Skin of body (tissue), 2 donors: ENCODE results near the gene ZNF200. TPM values are rescaled to one million over a fixed set of nuclear protein-coding genes. Genes with fewer than 3 reads are reported as not detected.
"Not testable (repeated sequence)": the region's sequence is repeated elsewhere in the genome, so short reads cannot be mapped to it uniquely, and the experiment has no call there.

Experiments used
- DNase-seq: peaks from one replicate; lab custom pipeline; 2025; lab: John Stamatoyannopoulos, UW
- total RNA-seq: library from RNA; depleted of rRNA; stranded (reverse); fragments of >200 nt; gene quantifications from one replicate; pipeline ENCODE4 v1.2.3, GENCODE V29; 2014

ZNF200 gene, protein sequence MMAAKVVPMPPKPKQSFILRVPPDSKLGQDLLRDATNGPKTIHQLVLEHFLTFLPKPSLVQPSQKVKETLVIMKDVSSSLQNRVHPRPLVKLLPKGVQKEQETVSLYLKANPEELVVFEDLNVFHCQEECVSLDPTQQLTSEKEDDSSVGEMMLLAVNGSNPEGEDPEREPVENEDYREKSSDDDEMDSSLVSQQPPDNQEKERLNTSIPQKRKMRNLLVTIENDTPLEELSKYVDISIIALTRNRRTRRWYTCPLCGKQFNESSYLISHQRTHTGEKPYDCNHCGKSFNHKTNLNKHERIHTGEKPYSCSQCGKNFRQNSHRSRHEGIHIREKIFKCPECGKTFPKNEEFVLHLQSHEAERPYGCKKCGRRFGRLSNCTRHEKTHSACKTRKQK
- total RNA-seq: 5.6 TPM

DNA sequence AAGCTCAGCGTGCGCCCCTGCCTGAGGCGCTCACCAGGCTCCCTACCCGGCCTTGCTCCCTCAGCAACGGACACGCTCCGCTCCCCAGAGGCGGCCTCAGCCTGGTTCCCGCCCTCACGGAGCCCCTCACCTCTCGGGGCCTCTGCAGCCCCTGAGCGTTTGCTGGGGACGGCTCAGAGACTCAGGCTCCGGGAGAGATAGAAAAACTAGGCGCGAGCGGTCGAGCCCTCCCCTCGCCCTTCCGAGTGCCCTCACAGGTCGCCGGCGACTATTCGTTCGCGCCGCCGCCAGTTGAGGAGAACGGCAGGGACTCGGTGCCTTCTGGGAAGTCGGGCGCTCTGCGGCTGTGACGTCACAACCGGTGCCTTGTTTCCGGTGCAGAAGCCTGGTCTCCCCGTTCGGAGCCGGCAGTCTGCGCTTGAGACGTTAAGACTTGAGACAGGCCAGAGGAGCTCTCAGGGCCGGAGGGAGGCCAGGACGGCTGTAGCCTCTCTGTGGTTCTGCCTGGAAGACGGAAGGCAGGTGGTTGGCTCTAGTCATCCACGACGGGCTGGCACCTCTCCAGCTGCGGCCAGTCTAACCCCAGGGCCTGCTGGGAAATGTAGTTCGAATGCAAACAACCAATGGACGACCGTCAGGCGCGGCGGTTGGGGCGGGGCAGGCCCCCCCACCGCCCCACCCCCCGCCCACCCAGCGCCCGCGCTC is at the start of gene ZNF200:
Gene ZNF200, minus strand, starts transcription at position 302 of the 705 bp plus-strand sequence. CDS start 1,403 bp downstream, outside the sequence.
- DNase-seq: peak; percentile 91

DNA sequence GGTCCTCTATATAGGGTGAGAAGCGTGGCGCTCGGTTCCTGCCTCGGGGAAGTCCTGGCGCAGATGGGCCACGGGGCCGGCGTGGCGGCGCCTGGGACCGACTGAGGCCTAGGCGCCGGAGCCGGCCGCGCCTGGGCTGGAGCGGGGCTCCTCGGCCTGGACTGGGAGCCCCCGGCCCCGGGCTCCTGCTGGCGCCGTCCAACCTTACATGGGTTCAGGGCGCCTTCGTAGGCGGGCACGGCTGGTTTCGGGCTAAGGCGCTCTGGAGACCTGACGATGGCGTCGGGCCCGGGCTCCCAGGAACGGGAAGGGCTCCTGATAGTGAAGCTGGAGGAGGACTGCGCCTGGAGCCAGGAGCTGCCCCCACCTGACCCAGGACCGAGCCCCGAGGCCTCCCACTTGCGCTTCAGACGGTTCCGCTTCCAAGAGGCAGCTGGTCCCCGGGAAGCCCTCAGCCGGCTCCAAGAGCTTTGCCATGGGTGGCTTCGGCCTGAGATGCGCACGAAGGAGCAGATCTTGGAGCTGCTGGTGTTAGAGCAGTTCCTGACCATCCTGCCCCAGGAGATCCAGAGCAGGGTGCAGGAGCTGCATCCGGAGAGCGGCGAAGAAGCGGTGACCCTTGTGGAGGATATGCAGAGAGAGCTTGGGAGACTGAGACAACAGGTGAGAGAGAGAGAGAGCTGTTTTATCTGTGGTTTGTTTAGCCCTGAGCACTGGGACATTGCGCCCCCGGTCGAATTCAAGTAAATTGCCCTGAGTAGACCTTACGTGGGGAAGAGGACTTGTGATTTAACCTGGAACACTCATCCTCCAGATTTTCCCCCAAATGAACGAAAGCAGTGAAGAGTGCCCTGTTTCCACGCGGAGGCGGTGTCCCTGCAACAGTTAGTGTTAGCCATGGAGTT is 48.8 kb upstream of the ZNF200 start:
- no peak for DNase-seq

DNA sequence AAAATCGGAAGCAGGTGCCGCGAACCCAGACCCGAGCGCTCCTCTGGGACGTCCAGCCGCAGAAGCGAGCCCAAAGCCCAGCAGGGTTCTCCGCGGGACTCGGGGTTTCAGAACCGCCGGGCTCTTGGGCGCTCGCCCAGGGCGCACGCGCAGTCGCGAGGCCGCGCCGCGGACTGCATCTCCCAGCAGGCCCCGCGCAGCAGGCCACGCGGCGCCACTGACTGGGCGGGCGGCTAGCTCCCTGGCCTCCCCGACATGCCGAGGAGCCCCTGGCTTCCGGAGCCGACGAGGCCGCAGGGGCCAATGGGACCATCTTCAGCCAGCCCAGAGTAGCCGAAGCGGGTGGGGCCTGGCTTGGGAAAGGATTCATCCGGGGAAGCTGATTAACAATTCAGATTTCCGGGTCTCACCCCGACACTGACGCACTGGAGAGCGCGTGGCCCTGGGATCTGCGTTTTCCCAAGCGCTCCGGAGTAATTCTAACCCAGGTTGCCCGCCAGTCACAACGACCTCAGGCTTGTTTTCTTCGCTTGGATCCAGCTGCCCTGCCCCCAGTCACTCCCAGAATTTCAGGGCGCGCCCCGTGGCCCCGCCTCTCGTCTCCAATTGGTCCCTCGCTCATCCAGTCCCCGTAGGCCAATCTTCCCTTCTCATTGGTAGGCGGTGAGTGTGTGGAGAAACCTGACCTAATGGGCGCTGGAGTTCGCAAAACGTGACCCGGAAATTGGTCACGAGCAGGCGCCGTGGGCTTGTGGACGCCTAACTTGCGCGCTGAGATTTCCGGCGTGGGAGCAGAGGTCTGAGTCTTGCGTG is 48.0 kb upstream of the ZNF200 start, which contains the start of gene ZNF263:
Gene ZNF263, plus strand, starts transcription at position 762 of the 813 bp plus-strand sequence. CDS start 328 bp downstream, outside the sequence.
- peak; percentile 99 for DNase-seq

DNA sequence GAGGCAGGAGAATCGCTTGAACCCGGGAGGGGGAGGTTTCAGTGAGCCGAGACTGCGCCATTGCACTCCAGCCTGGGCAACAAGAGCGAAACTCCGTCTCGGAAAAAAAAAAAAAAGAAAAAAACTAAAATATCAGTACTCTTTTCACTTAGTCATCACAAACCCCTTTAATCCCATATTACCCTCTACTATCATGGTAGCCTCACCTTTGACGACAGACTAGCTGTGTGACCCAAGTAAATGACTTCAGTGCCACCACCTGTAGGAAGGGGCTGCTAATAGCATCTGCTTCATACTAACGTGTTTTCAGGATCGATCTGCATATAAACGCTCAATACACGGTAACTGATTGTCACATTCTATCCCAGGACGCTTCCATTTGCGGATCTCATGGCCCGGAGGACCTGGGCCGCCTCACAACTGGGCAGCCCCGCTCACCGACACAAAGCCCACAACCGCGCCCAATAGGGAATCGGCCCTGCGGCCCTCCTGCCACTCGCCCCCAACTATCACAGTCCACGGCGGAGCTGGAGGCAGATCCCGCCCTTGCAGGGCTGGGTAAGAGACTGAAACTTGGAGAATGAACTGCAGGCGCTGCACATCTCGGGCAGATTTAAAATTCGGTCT is 47.3 kb upstream of the ZNF200 start:
- peak; percentile 68 for DNase-seq

DNA sequence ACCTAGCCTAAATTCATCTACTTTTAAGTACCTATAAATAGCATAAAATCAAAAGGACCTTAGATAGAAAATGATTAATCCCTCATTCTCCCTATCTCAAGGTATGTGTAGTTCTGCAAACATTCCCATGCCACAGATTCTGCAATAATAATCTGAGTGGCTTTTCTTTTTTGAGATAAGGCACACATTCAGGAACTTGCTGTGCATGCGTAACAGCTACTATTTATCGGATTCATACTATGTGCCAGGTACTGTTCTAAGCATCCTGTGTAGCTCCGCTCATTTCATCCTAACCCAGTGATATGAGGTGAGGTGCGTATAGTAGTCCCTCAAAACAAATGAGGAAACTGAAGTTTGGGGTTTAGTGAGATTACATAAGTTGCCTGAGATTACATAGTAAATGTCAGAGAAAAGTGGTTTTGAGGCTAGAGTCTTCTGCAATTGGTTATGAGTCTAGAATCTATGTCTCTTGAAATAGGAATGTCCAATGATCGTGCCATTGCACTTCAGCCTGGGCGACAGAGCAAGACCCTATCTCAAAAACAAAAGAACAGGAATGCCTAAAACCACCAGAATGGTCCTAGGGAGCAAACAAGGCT is 46.4 kb upstream of the ZNF200 start:
- no peak for DNase-seq

DNA sequence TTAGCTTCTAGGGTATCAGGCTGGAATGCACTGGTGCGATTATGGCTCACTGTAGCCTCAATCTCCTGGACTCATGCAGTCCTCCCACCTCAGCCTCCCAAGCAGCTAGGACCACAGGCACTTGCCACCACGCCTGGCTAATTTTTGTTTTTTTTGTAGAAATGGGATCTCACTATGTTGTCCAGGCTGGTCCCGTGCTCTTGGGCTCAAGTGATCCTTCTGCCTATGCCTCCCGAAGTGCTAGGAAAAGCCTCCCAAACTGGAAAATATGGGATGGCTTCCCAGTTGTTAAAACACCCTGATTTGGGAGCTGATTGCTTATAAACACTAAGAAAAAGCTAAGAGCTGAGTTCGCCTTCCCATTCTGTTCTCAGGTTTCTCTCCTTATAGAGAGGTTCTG is 41.7 kb upstream of the ZNF200 start:
- DNase-seq: no peak

DNA sequence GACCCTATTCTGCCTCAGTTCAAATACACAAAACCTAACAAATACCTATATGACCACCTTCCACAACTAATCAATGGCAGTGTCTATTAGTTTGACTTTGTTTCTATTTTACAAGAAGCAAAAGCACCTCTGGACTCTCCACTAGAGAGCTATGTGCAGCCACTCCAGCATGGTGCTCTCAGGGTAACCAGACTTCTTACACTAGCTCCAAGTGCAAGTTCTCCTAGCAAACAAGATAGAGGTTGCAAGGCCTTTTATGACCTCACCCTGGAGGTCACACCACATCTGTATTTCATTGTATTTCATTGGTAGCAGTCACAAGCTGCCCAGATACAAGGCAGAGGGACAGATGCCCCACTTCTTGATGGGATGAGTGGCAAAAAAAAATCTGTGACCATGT is 40.0 kb upstream of the ZNF200 start:
- no peak for DNase-seq

DNA sequence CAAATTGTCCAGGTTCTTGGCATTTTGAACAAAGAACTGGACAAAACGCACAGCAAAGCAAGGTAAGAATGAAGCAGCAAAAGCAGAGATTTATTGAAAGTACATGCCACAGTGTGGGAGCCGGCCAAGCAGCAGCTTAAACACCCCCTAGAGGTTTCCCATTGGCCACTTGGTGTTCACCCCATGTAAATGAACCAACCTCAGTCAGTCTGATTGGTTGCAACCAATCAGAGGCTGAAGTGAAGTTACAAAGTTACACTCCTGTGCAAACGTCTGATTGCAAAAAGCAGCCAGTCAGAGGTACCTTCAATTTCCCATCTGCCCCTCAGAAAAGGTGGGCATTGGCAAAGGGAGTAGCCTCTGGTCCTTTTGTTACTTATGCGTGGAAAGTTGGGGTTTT is 39.5 kb upstream of the ZNF200 start:
- no peak for DNase-seq

DNA sequence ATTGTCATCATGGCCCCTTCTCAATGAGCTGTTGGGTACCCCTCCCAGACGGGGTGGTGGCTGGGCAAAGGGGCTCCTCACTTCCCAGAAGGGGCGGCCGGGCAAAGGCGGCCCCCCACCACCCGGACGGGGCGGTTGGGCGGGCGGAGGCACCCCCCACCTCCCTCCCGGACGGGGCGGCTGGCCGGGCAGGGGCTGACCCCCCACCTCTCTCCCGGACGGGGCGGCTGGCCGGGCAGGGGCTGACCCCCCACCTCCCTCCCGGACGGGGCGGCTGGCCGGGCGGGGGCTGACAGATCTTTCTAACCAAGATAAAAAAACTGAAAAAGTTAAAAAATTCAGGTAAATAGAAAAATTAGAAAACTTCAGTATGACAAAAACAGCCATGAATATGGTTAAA is 36.3 kb upstream of the ZNF200 start:
- not testable (repeated sequence) for DNase-seq

DNA sequence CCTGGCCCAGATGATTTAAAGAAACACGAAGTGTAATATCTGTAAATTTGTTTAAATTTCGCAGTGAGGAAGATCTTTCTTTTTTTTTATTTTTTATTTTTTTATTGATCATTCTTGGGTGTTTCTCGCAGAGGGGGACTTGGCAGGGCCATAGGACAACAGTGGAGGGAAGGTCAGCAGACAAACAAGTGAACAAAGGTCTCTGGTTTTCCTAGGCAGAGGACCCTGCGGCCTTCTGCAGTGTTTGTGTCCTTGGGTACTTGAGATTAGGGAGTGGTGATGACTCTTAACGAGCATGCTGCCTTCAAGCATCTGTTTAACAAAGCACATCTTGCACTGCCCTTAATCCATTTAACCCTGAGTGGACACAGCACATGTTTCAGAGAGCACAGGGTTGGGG is 35.8 kb upstream of the ZNF200 start:
- not testable (repeated sequence) for DNase-seq

DNA sequence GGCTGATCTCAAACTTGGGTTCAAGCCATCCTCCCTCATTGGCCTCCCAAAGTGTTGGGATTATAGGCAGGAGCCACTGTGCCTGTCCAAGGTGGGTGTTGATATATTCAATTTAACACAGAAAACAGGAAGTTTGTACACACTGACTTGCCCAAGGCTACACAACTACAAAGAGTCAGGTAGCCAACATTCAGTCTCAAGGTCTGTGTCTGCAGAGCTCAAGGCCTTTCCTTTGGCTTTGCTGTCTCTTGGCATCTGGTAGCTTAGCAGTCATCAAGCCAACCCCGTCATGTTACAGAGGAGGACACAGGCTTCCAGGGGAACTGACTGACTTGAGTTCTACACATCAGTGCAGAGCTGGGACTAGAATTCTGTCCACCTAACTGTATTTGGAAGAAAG is 33.3 kb upstream of the ZNF200 start:
- no peak for DNase-seq

DNA sequence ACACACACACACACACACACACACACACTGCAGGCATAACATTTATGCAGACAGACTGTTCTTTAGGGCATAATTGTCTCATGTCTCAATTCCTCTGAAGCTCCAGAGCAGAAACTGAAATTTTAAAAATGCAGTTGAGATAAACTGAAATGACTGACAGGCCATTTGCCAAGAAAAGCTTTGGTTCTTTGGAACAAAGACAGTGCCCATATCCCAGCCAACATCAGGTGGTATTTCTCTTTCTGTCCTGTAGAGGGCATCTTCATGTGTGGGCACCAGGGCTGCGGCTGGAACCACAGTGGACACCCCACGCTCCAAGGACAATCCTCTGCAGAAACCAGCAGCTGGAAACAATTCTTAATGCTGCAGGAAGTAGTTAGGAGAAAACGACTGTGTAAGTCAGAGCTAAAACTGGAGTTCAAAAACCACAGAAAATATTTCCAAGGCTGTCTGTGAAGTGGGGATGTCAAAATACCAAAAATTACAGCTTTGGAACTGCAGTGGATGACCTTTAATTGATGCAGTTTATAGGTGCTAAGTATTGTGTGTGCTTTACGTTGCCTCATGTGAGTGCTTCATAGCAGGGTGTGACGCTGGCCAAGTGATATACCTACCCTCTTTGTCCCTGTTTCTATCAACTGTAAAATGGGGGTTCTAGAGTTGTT is 32.0 kb upstream of the ZNF200 start:
- DNase-seq: no peak

DNA sequence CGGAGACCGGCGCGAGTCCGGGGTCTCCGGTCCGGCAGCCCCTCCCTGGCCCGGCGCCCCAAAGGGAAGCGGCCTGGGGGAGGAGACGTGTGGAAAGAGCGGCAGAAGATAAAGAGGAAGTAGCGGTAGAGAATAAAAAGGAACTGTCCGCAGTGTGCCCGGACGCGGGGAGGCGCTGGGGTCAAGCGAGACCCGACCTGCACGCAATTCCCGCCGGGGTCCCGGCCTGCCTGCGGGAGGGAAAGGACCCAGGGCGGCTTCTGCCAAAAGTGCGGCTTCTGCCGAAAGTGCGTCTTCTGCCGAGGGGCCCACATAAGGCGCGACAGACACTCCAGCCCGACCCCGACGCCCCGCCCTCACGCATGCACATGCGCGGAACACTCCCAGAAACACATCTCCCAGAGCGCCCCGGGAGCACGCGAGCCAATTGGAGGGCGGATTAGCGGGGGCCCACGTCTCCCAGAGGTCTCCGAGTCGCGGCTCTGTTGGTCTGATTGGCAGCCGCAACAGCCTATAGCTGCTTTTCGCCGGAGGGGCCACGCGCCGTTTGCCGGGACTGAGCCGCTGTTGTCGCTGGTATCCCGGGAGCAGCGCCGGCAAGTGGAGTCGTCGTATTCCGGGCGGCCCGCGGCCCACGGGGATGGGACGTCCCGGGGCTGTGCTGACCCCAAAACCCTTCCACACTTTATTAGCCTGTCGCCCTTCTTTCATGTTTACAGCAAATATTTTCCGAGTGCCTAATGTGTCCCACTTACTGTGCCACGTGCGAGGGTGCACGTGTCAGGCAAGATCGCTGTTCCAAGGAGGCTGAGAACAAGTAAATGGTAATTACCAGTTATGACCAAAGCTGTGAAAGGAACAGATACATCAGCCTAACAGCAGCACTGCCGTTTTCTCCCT is 29.4 kb upstream of the ZNF200 start:
- peak; percentile 96 for DNase-seq

DNA sequence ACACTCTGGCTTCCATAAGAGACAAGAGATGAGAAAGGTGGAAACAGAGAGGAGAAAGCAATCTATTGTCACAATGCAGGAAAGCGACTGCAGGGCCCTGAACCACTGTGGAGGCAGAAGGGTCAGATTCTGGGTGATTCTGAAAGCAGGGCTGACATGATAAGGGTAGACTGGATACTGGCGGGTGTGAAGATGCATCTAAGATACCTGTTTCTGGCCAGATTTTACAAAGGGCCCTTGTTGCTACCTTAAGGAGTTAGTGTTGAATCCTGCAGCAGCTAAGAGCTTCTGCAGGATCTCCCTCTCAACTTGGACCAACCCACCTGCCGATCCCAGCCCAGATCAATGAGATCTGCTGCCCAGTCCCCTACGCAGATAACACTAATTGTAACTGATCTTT is 27.6 kb upstream of the ZNF200 start:
- no peak for DNase-seq

DNA sequence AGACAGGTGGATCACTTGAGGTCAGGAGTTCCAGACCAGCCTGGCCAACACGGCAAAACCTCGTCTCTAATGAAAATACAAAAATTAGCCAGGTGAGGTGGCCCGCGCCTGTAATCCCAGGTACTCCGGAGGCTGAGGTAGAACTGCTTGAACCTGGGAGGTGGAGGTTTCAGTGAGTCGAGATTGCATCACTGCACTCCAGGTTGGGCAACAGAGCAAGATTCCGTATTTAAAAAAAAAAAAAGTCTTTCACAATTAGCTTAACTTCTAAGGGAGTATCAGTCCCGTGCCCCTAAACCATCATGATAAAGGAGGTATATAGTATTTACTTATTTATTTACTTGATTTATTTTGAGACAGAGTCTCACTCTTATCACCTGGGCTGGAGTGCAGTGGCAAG is 24.9 kb upstream of the ZNF200 start:
- no peak for DNase-seq

DNA sequence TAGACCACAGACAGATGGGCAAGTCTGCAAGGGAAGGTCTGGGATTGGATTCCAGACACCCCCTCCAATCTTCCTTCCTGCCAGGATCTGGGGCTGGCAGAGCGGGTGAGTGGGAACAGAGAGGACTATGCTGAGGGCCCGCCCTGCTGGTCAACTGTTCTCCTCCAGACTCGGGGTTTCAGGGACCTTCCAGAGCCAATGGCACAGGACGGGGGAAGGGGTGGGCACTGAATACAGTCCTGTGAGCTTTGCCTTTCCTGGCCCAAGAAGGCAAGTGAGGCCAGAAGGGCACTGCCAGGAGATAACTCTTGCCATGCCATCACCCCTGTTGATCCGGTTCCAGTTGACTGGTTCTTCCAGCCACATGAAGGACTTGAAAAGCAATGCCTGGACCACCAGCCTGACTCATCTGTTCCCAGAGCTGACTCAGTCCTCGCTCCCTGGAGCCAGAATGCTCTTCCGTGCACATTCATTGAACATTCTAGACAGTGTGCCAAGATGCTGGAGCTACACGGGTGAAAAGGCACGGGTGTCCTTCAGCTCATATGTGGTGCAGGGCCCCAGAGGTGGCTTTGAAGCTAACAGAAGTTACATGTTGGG is 22.0 kb upstream of the ZNF200 start:
- DNase-seq: no peak

DNA sequence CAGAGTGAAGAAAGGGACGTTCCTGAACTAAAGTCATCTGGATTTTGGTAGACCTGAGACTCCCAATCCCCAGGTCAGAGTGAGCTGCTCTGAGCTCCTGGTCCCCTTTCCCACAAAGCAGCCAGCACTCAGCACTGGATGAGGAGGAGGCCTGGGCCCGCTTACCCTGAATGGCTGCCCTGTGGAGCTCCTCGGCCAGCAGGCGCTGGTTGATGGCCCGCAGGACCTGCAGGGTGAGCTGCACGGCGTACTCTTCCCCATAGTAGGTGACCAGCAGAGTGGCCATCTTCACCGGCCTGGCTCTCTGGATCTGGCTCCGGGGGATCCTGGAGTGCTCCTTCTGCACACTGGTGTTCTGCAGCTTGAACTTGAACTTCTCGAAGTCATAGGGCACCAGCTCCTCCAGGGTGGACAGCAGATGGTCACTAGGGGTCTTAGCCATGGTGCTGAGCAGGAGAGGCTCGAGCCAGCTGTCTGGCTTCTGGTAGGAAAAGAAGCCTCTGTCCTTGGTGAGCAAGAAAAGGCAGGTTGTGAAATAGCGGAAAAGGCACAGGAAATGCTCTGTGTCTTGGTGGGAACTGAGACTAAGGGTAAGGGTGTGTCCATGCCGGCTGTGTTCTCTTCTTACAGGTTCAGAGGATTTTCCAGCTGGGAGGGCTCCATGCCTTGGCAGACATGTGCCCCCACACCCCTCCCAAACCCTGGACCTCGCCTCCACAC is 21.3 kb upstream of the ZNF200 start, which contains the start of gene MEFV:
Gene MEFV, minus strand, starts transcription at position 488 of the 720 bp plus-strand sequence. Its CDS starts 46 bp downstream, at position 442.
- DNase-seq: no peak
